ENCODE data around the gene CDK4. TPM values are rescaled to one million over a fixed set of nuclear protein-coding genes. Genes with fewer than 3 reads are reported as not detected.

Gene CDK4
- total RNA-seq, 1 experiment from 2014 or later: 210 TPM

GRCh38 chr12:57762463-57762862 lies 10.4 kb upstream of the CDK4 start:
- POLR2A ChIA-PET: no interaction called here
- Mint-ChIP-seq H3K4me1 (ENCODE audit: low read depth, unreplicated experiment) (peaks cover 7% of the 10 kb centered on the region), H3K27ac (ENCODE audit: unreplicated experiment) (no peak overlapping the region), H3K36me3 (ENCODE audit: insufficient read depth, unreplicated experiment) (peaks cover 9% of the 10 kb centered on the region), H3K4me3 (ENCODE audit: unreplicated experiment) (no peak overlapping the region), H3K27me3 (ENCODE audit: insufficient read depth, unreplicated experiment) (no peaks in the 10 kb centered on the region), H3K9me3 (ENCODE audit: unreplicated experiment) (no peaks in the 10 kb centered on the region)
- Histone ChIP-seq H3K4me3 (ENCODE audit: low read depth, low read length) (no peak overlapping the region), H3K4me1 (0 out of 2 replicates have a peak, but pooled peaks cover 9% of the 10 kb centered on the region), H3K27me3 (replicated peaks; ENCODE audit: control insufficient read depth, insufficient read depth, low read length) (no peaks in the 10 kb centered on the region), H3K36me3 (ENCODE audit: control insufficient read depth, insufficient read depth, low read length) (no peaks in the 10 kb centered on the region), H3K9me3 (no peaks in the 10 kb centered on the region)
- CTCF ChIA-PET: interaction anchor here (0.6 kb wide), 1 partner anchor 64 kb away, joined by 3 read pairs; no protein-coding TSS in a partner anchor
- BruUV-seq (replicated peaks): no TSS peak
- intact Hi-C loops (cut with micrococcal nuclease; ENCODE audit: unreplicated experiment): no loop called here
- TF ChIP-seq, protein P1, sequence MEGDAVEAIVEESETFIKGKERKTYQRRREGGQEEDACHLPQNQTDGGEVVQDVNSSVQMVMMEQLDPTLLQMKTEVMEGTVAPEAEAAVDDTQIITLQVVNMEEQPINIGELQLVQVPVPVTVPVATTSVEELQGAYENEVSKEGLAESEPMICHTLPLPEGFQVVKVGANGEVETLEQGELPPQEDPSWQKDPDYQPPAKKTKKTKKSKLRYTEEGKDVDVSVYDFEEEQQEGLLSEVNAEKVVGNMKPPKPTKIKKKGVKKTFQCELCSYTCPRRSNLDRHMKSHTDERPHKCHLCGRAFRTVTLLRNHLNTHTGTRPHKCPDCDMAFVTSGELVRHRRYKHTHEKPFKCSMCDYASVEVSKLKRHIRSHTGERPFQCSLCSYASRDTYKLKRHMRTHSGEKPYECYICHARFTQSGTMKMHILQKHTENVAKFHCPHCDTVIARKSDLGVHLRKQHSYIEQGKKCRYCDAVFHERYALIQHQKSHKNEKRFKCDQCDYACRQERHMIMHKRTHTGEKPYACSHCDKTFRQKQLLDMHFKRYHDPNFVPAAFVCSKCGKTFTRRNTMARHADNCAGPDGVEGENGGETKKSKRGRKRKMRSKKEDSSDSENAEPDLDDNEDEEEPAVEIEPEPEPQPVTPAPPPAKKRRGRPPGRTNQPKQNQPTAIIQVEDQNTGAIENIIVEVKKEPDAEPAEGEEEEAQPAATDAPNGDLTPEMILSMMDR (IDR thresholded peaks at IDR 0.05; ENCODE audit: insufficient read depth in 1 of 2, low read depth in 1 of 2, low read length in 1 of 2, severe bottlenecking in 1 of 2, unreplicated experiment in 1 of 2): no peak
- DNase-seq: no peak

DNA sequence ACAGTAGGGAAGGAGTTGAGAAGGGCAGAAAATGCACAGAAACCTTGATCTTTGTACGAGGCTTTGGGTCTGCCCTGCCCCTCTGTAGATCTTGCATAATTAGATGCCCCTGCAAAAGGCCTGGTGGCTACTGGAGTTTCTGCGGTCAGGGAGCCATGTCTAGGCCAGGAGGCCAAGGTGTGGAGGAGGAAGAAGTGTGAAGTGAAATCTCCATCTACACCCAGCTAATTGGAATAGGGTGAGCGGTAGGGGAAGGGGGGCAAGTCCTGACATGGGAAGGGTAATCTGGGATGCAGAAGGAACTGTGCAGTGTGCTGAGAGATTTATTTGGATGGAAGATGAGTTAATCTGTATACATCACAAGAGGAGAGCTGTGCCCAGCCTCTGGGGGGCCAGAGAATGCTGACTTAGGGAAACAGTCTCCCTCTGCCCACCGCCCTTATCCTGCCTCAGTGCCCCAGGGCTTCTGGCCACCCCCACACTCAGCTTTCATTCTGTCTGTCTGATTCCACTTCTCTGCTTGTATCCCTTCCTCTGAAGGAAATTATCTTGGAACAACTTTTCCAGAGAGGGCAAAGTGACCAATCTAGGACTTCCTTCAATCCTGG lies 9.4 kb upstream of the CDK4 start:
- H3K27me3 Mint-ChIP-seq (ENCODE audit: insufficient read depth, unreplicated experiment): no peaks in the 10 kb centered on the region
- H3K4me1 ChIP-seq: 0 out of 2 replicates have a peak, but pooled peaks cover 1% of the 10 kb centered on the region
- TF ChIP-seq, protein P1 (IDR thresholded peaks at IDR 0.05; ENCODE audit: insufficient read depth in 1 of 2, low read depth in 1 of 2, low read length in 1 of 2, severe bottlenecking in 1 of 2, unreplicated experiment in 1 of 2): no peak
- BruUV-seq (replicated peaks): no TSS peak
- no peak overlapping the region for H3K27ac Mint-ChIP-seq (ENCODE audit: unreplicated experiment)
- H3K9me3 Mint-ChIP-seq (ENCODE audit: unreplicated experiment): no peaks in the 10 kb centered on the region
- no peaks in the 10 kb centered on the region for H3K36me3 ChIP-seq (ENCODE audit: control insufficient read depth, insufficient read depth, low read length)
- POLR2A ChIA-PET: interaction anchor here (0.5 kb wide), 1 partner anchor 29 kb away, joined by 4 read pairs; no protein-coding TSS in a partner anchor
- CTCF ChIA-PET: no interaction called here
- DNase-seq: no peak
- H3K36me3 Mint-ChIP-seq (ENCODE audit: insufficient read depth, unreplicated experiment): peaks cover 3% of the 10 kb centered on the region
- H3K4me1 Mint-ChIP-seq (ENCODE audit: low read depth, unreplicated experiment): peaks cover 7% of the 10 kb centered on the region
- H3K9me3 ChIP-seq: no peaks in the 10 kb centered on the region
- no peak overlapping the region for H3K4me3 ChIP-seq (ENCODE audit: low read depth, low read length)
- no peak overlapping the region for H3K4me3 Mint-ChIP-seq (ENCODE audit: unreplicated experiment)
- intact Hi-C loops (cut with micrococcal nuclease; ENCODE audit: unreplicated experiment): no loop called here
- no peaks in the 10 kb centered on the region for H3K27me3 ChIP-seq (replicated peaks; ENCODE audit: control insufficient read depth, insufficient read depth, low read length)

GRCh38 chr12:57760347-57760982 lies 8.4 kb upstream of the CDK4 start:
- intact Hi-C loops (cut with micrococcal nuclease; ENCODE audit: unreplicated experiment): no loop called here
- no peak for DNase-seq
- H3K9me3 ChIP-seq: no peaks in the 10 kb centered on the region
- POLR2A ChIA-PET: no interaction called here
- CTCF ChIA-PET: interaction anchor here (1.0 kb wide), 1 partner anchor 12 kb away, joined by 6 read pairs; the partner anchor contains the start of genes EEF1AKMT3 and METTL1
- BruUV-seq (replicated peaks): no TSS peak
- peaks cover 7% of the 10 kb centered on the region for H3K4me1 Mint-ChIP-seq (ENCODE audit: low read depth, unreplicated experiment)
- H3K36me3 Mint-ChIP-seq (ENCODE audit: insufficient read depth, unreplicated experiment): no peaks in the 10 kb centered on the region
- H3K27me3 Mint-ChIP-seq (ENCODE audit: insufficient read depth, unreplicated experiment): no peaks in the 10 kb centered on the region
- no peaks in the 10 kb centered on the region for H3K27me3 ChIP-seq (replicated peaks; ENCODE audit: control insufficient read depth, insufficient read depth, low read length)
- H3K4me3 ChIP-seq (ENCODE audit: low read depth, low read length): no peak overlapping the region
- no peak overlapping the region for H3K4me3 Mint-ChIP-seq (ENCODE audit: unreplicated experiment)
- H3K4me1 ChIP-seq: 0 out of 2 replicates have a peak, but pooled peaks cover 7% of the 10 kb centered on the region
- H3K27ac Mint-ChIP-seq (ENCODE audit: unreplicated experiment): no peak overlapping the region
- H3K9me3 Mint-ChIP-seq (ENCODE audit: unreplicated experiment): no peaks in the 10 kb centered on the region
- no peaks in the 10 kb centered on the region for H3K36me3 ChIP-seq (ENCODE audit: control insufficient read depth, insufficient read depth, low read length)
- TF ChIP-seq, protein P1 (IDR thresholded peaks at IDR 0.05; ENCODE audit: insufficient read depth in 1 of 2, low read depth in 1 of 2, low read length in 1 of 2, severe bottlenecking in 1 of 2, unreplicated experiment in 1 of 2): no peak
